ENCODE results near the gene GOLGA6L2. TPM values are rescaled to one million over a fixed set of nuclear protein-coding genes. Genes with fewer than 3 reads are reported as not detected.

The GOLGA6L2 gene
- total RNA-seq = 1 to 10 TPM in 1 of 2 donors, not detected in 1; 1.4 TPM

GRCh38 chr15:23447107-23447500 lies at the start of gene GOLGA6L2:
TSS of gene GOLGA6L2 (minus strand) at chr15:23447243. CDS start at chr15:23447181, 62 bp downstream.
- TF ChIP-seq CTCF (IDR thresholded peaks at IDR 0.05) (no peak), POLR2A (IDR thresholded peaks at IDR 0.05) (no peak), POLR2AphosphoS5 (IDR thresholded peaks at IDR 0.05) (no peak)
- Histone ChIP-seq H3K4me1 (replicated peaks) (no peaks in the 10 kb centered on the region), H3K36me3 (no peaks in the 10 kb centered on the region), H3K27ac (no peak within 1 kb of the TSS), H3K27me3 (replicated peaks; ENCODE audit: insufficient read depth) (no peaks in the 10 kb centered on the region), H3K4me3 (no peak within 1 kb of the TSS), H3K9me3 (no peaks in the 10 kb centered on the region)
- 88% methylated on average over 10 of the region's 10 CpGs for WGBS
- no peak for DNase-seq (ENCODE audit: low spot score)
- intact Hi-C loops (cut with DNase I) = no loop called here

DNA sequence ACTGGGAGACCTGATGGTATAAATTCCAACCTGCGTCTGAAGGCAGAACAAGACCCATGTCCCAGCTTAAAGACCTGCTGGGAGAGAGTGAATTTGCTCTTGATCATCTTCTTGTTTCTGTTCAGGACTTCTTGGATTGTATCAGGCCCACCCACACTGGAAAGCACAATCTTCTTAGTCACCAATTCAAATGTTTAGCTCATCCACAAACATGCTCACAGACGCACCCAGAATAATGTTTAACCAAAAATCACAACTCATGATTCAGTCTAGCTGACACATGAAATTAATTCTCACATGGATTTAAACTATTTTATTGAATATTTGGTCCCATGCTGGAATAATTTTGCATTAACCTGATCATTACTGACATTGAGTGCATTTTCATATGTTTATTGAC lies 37.8 kb upstream of the GOLGA6L2 start:
- TF ChIP-seq POLR2A (IDR thresholded peaks at IDR 0.05) (no peak), POLR2AphosphoS5 (IDR thresholded peaks at IDR 0.05) (no peak), CTCF (IDR thresholded peaks at IDR 0.05) (no peak)
- intact Hi-C loops (cut with DNase I) = no loop called here
- 85% methylated on average over 2 of the region's 2 CpGs for WGBS

DNA sequence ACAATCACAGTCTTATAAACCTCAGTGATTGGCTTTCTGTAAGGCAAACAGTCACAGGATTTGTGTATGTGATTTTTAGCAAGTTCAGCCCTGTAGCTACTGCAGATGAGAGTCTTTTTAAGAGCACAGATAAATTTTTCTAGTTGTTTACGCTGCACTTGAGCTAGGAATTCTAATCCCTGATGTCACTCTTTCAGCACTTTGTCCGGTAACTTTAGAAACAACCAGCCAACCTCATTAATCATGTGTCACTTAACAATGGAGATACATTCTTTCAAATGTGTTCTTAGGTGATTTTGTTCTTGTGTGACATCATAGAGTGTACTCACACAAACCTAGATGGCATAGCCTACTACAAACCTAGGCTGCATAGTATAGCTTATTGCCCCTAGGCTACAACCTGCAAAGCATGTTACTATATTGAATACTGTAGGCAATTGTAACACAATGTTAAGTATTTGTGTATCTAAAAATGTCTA lies 36.8 kb upstream of the GOLGA6L2 start:
- H3K36me3 ChIP-seq = no peaks in the 10 kb centered on the region
- TF ChIP-seq CTCF (IDR thresholded peaks at IDR 0.05) (no peak), POLR2AphosphoS5 (IDR thresholded peaks at IDR 0.05) (no peak), POLR2A (IDR thresholded peaks at IDR 0.05) (no peak)
- intact Hi-C loops (cut with DNase I) = no loop called here
- no peak overlapping the region for H3K27ac ChIP-seq
- no peak overlapping the region for H3K4me3 ChIP-seq
- no peaks in the 10 kb centered on the region for H3K27me3 ChIP-seq (replicated peaks; ENCODE audit: insufficient read depth)
- WGBS = 31% methylated on average over 2 of the region's 2 CpGs
- no peaks in the 10 kb centered on the region for H3K9me3 ChIP-seq
- no peak for DNase-seq (ENCODE audit: low spot score)
- H3K4me1 ChIP-seq (replicated peaks) = no peaks in the 10 kb centered on the region

More for the DNA sequence above, 37.8 kb upstream of the GOLGA6L2 start:
- H3K4me3 ChIP-seq = no peak overlapping the region
- no peaks in the 10 kb centered on the region for H3K36me3 ChIP-seq
- no peak for DNase-seq (ENCODE audit: low spot score)
- H3K27me3 ChIP-seq (replicated peaks; ENCODE audit: insufficient read depth) = no peaks in the 10 kb centered on the region
- H3K4me1 ChIP-seq (replicated peaks) = no peaks in the 10 kb centered on the region
- H3K27ac ChIP-seq = no peak overlapping the region
- H3K9me3 ChIP-seq = no peaks in the 10 kb centered on the region

DNA sequence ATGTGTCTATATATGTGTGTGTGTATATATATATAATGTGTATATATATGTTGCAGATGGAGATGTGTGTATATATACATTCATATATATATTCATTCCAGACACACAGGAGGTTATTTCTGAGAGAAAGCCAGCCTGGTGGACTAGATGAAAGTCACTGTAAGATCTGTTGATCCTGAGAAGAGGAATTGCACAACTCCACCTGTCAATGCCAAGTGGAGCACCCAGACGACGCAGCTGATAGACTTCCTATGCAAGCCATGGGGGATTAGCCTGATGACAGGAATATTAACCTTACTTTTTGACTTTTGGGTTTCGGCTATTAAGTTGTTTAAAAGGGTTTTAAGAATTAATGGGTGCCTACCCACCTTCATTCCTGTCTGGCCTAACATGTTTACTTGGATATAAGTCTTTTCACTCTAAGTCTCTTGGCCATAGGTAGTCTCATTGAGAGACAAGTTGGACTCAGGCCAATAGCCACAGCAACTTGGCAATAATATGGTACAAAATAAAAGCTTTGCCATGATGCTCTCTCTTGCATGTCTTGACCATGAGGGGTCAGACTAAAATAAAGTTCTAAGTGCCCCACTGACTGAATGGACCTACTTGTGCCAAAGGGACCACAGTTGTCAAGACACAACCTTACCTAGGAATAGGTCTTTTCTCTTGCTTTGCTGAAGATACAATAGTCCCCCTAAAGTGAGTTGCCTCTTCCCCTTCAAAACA lies 35.9 kb upstream of the GOLGA6L2 start:
- intact Hi-C loops (cut with DNase I) = no loop called here
- Histone ChIP-seq H3K9me3 (no peaks in the 10 kb centered on the region), H3K36me3 (no peaks in the 10 kb centered on the region), H3K4me3 (no peak overlapping the region), H3K4me1 (replicated peaks) (no peaks in the 10 kb centered on the region), H3K27ac (no peak overlapping the region), H3K27me3 (replicated peaks; ENCODE audit: insufficient read depth) (no peaks in the 10 kb centered on the region)
- WGBS = 51% methylated on average over 3 of the region's 3 CpGs
- TF ChIP-seq POLR2A (IDR thresholded peaks at IDR 0.05) (no peak), POLR2AphosphoS5 (IDR thresholded peaks at IDR 0.05) (no peak), CTCF (IDR thresholded peaks at IDR 0.05) (no peak)
- DNase-seq (ENCODE audit: low spot score) = no peak

GRCh38 chr15:23482228-23482627 lies 35.2 kb upstream of the GOLGA6L2 start:
- no peak overlapping the region for H3K4me3 ChIP-seq
- no peaks in the 10 kb centered on the region for H3K9me3 ChIP-seq
- no peaks in the 10 kb centered on the region for H3K27me3 ChIP-seq (replicated peaks; ENCODE audit: insufficient read depth)
- no peak overlapping the region for H3K27ac ChIP-seq
- H3K36me3 ChIP-seq = no peaks in the 10 kb centered on the region
- TF ChIP-seq POLR2A (IDR thresholded peaks at IDR 0.05) (no peak), CTCF (IDR thresholded peaks at IDR 0.05) (no peak), POLR2AphosphoS5 (IDR thresholded peaks at IDR 0.05) (no peak)
- intact Hi-C loops (cut with DNase I) = no loop called here
- 71% methylated on average over 1 of the region's 1 CpG for WGBS
- H3K4me1 ChIP-seq (replicated peaks) = no peaks in the 10 kb centered on the region
- no peak for DNase-seq (ENCODE audit: low spot score)

All from prostate gland (tissue), 2 donors.